Fibroblast of mammary gland (primary cell): ENCODE results near the gene ZBED1.

ENCODE experiments used
- DNase-seq: peaks from one replicate; pipeline ENCODE4 v3.0.0-alpha.2; 2010; ENCODE audit warnings: low read depth
- H3K4me3 ChIP-seq: 2 replicates; pipeline ENCODE4 v1.5.1; 2011; ENCODE audit warnings: low read depth, mild to moderate bottlenecking, low read length, moderate library complexity; ENCODE audit not compliant: control insufficient read depth
- CTCF ChIP-seq: conservative IDR thresholded peaks from 2 replicates; pipeline ENCODE4 v1.5.1; 2011; ENCODE audit warnings: low read depth, low read length, inconsistent platforms; ENCODE audit not compliant: control insufficient read depth, insufficient read depth

ZBED1 gene

GRCh38 chrX:2449135-2449886, 51.5 kb downstream of the ZBED1 start:
- H3K4me3 ChIP-seq = no peak overlapping the region
- no peak for TF ChIP-seq CTCF
- DNase-seq = no peak

GRCh38 chrX:2447484-2447883, 53.3 kb downstream of the ZBED1 start:
- TF ChIP-seq CTCF = no peak
- no peak for DNase-seq
- no peak overlapping the region for H3K4me3 ChIP-seq

- DNase-seq = no peak
- TF ChIP-seq CTCF = no peak
Measured at GRCh38 chrX:2446815-2447214, 54.0 kb downstream of the ZBED1 start.

GRCh38 chrX:2445662-2446623, 54.8 kb downstream of the ZBED1 start:
- H3K4me3 ChIP-seq = no peak overlapping the region
- no peak for DNase-seq
- TF ChIP-seq CTCF = no peak

More at GRCh38 chrX:2446815-2447214, 54.0 kb downstream of the ZBED1 start:
- no peak overlapping the region for H3K4me3 ChIP-seq

GRCh38 chrX:2442694-2443093, 58.1 kb downstream of the ZBED1 start:
- no peak for TF ChIP-seq CTCF
- H3K4me3 ChIP-seq = no peak overlapping the region
- DNase-seq = no peak

- no peak for TF ChIP-seq CTCF
- DNase-seq = no peak
Measured at GRCh38 chrX:2441466-2441865, 59.3 kb downstream of the ZBED1 start.

More at GRCh38 chrX:2441466-2441865, 59.3 kb downstream of the ZBED1 start:
- no peak overlapping the region for H3K4me3 ChIP-seq
